Measurements from ENCODE around the gene CLMN. TPM values are rescaled to one million over a fixed set of nuclear protein-coding genes. Genes with fewer than 3 reads are reported as not detected.

The CLMN gene
- total and polyA plus RNA-seq, 2 of the 8 experiments (the other 6 are each of a cell fraction or from before 2014, with no cell fraction given), result 1.6 to 8.2 TPM

- CTCF ChIA-PET (ENCODE audit: partially characterized antibody), result no interaction called here
- TF ChIP-seq SP4 (IDR thresholded peaks at IDR 0.05; ENCODE audit: low read length) (no peak), RAD21 (IDR thresholded peaks at IDR 0.05 in 1 of 2, conservative IDR thresholded peaks at IDR 0.05 in 1 of 2; ENCODE audit: low read depth in 2 of 2, low read length in 2 of 2) (no peak), SIRT6 (IDR thresholded peaks at IDR 0.05; ENCODE audit: low read length) (no peak), SAP30 (IDR thresholded peaks at IDR 0.05; ENCODE audit: insufficient read depth, insufficient replicate concordance, low read length) (no peak), SIN3A (conservative IDR thresholded peaks at IDR 0.05 in 1 of 2, IDR thresholded peaks at IDR 0.05 in 1 of 2; ENCODE audit: low read depth in 1 of 2, low read length in 2 of 2) (no peak), ASH2L (IDR thresholded peaks at IDR 0.05; ENCODE audit: low read length) (no peak), KDM4A (IDR thresholded peaks at IDR 0.05; ENCODE audit: low read depth, low read length, severe bottlenecking) (no peak), HDAC6 (IDR thresholded peaks at IDR 0.05; ENCODE audit: low read depth, low read length) (no peak), NRF1 (IDR thresholded peaks at IDR 0.05; ENCODE audit: low read depth, low read length) (no peak), E2F6 (IDR thresholded peaks at IDR 0.05) (no peak), BACH1 (IDR thresholded peaks at IDR 0.05; ENCODE audit: low read length) (no peak)
Observed at GRCh38 chr14:95146079-95146771, 173.5 kb downstream of the CLMN start.

More at GRCh38 chr14:95146079-95146771, 173.5 kb downstream of the CLMN start:
- H3K23me2 ChIP-seq (ENCODE audit: low read depth, low read length), result no peaks in the 10 kb centered on the region
- no peak overlapping the region for H3K27ac ChIP-seq (ENCODE audit: low read depth, low read length)
- H2BK5ac ChIP-seq (ENCODE audit: low read depth, low read length), result 0 out of 2 replicates have a peak overlapping the region, but pooled peaks have one; percentile 2
- peaks cover 12 to 100% of the 10 kb centered on the region in 2 experiments for H3K79me2 ChIP-seq (ENCODE audit: control insufficient read depth in 1 of 2, insufficient read depth in 2 of 2, low read length in 2 of 2)
- no peak overlapping the region for H2BK12ac ChIP-seq (ENCODE audit: low read depth, low read length)
- no peaks in the 10 kb centered on the region for H3K9me3 ChIP-seq (ENCODE audit: insufficient read depth in 2 of 2, low read depth in 1 of 2, low read length in 1 of 2)
- no peak overlapping the region for H3K18ac ChIP-seq (ENCODE audit: extremely low read depth, low read length)
- FAIRE-seq (no peak), DNase-seq (ENCODE audit: low read depth in 1 of 2, low spot score in 2 of 2) (no peak)
- no peak overlapping the region for H3K14ac ChIP-seq (ENCODE audit: insufficient read length)
- no peak overlapping the region for H2BK20ac ChIP-seq (ENCODE audit: low read length)
- no peak overlapping the region for H3K23ac ChIP-seq (ENCODE audit: insufficient read length)
- POLR2A ChIA-PET (ENCODE audit: partially characterized antibody), result interaction anchor here (1.5 kb wide), 1 partner anchor 10 kb away, joined by 3 read pairs; no protein-coding TSS in a partner anchor
- no peaks in the 10 kb centered on the region for H3K36me3 ChIP-seq (ENCODE audit: control insufficient read depth in 2 of 4, insufficient read depth in 4 of 4, low read length in 3 of 4)
- no peak overlapping the region for H2BK15ac ChIP-seq (ENCODE audit: low read length)
- no peak overlapping the region for H4K91ac ChIP-seq (replicated peaks; ENCODE audit: insufficient read length, low read length)
- H3K79me1 ChIP-seq (ENCODE audit: low read depth, low read length), result peaks cover 4% of the 10 kb centered on the region; the same call in 1 of the 2 replicates
- no peaks in the 10 kb centered on the region for H3K27me3 ChIP-seq (replicated peaks in 1 of 4; ENCODE audit: control insufficient read depth in 3 of 4, extremely low read depth in 1 of 4, insufficient read depth in 3 of 4, low read length in 3 of 4)
- H3K4me2 ChIP-seq (ENCODE audit: insufficient read depth in 1 of 2, low read depth in 2 of 2, low read length in 2 of 2), result no peak overlapping the region
- H4K8ac ChIP-seq (ENCODE audit: extremely low read depth, insufficient read depth, low read length), result peak overlapping the region; percentile 65; the same call in 1 of the 2 replicates
- peaks cover 0 to 13% (median 12%) of the 10 kb centered on the region in 4 experiments; a peak in 6 of 7 replicates for H3K4me1 ChIP-seq (replicated peaks in 1 of 4; ENCODE audit: control insufficient read depth in 3 of 4, insufficient read depth in 4 of 4, low read length in 3 of 4)
- H2AK5ac ChIP-seq (ENCODE audit: low read depth, low read length), result no peak overlapping the region
- H3K4me3 ChIP-seq (ENCODE audit: extremely low read depth in 1 of 4, insufficient read depth in 2 of 4, low read depth in 3 of 4, low read length in 4 of 4), result no peak overlapping the region
- H4K5ac ChIP-seq (ENCODE audit: insufficient read length, low read depth, low read length), result no peak overlapping the region
- whole genome bisulfite sequencing, 2 experiments (ENCODE audit: extremely low coverage in 1 of 2, insufficient coverage in 1 of 2, insufficient read length in 1 of 2, insufficient replicate concordance in 2 of 2, low coverage in 1 of 2, low lambda C conversion rate in 2 of 2, missing lambda C conversion rate in 1 of 2), result 80% methylated on average over 10 of the region's 10 CpGs; no CpG with 5 or more reads in 1 of the 2 experiments
- H3K56ac ChIP-seq (replicated peaks; ENCODE audit: insufficient read length, low read depth, low read length), result no peak overlapping the region
- no peak overlapping the region for H2BK120ac ChIP-seq (replicated peaks; ENCODE audit: low read depth, low read length)
- H4K20me1 ChIP-seq (replicated peaks in 1 of 2; ENCODE audit: control insufficient read depth in 1 of 2, insufficient read depth in 2 of 2, low read length in 2 of 2), result peaks cover 2 to 4% of the 10 kb centered on the region in 2 experiments
- H2AFZ ChIP-seq (ENCODE audit: low read length), result no peak overlapping the region
- peak overlapping the region; percentile 53 for H3K4ac ChIP-seq (replicated peaks; ENCODE audit: insufficient read length, low read depth, low read length)
- H3K9ac ChIP-seq (replicated peaks in 1 of 4; ENCODE audit: extremely low read depth in 1 of 4, low read depth in 3 of 4, low read length in 3 of 4), result no peak overlapping the region

Data from H1 (cell line).